GM19193 (cell line): ENCODE results near the gene PITPNM2.

Experiments
- POLR2A ChIP-seq: IDR thresholded peaks from 4 replicates; pipeline ENCODE4 v1.6.1; 2011; ENCODE audit not compliant: insufficient read depth, insufficient read length; ENCODE audit errors: extremely low read depth

Gene PITPNM2

GRCh38 chr12:123150744-123151456 lies at the start of gene PITPNM2:
TSS of gene PITPNM2 (minus strand) at chr12:123151090. CDS start at chr12:123034590, 116,500 bp downstream.
- no peak for TF ChIP-seq POLR2A

GRCh38 chr12:123200414-123200813 lies 49.5 kb upstream of the PITPNM2 start:
- TF ChIP-seq POLR2A = no peak

GRCh38 chr12:123199936-123200335 lies 49.0 kb upstream of the PITPNM2 start:
- TF ChIP-seq POLR2A = no peak

GRCh38 chr12:123187637-123188036 lies 36.7 kb upstream of the PITPNM2 start:
- TF ChIP-seq POLR2A = no peak

GRCh38 chr12:123180171-123180570 lies 29.3 kb upstream of the PITPNM2 start:
- TF ChIP-seq POLR2A = no peak

- TF ChIP-seq POLR2A = no peak
Measured at GRCh38 chr12:123171967-123172366, 21.1 kb upstream of the PITPNM2 start.

- TF ChIP-seq POLR2A = no peak
Measured at GRCh38 chr12:123167329-123167728, 16.4 kb upstream of the PITPNM2 start.

GRCh38 chr12:123165537-123165936 lies 14.6 kb upstream of the PITPNM2 start:
- no peak for TF ChIP-seq POLR2A

GRCh38 chr12:123164710-123165261 lies 13.9 kb upstream of the PITPNM2 start:
- no peak for TF ChIP-seq POLR2A

- no peak for TF ChIP-seq POLR2A
Measured at GRCh38 chr12:123164222-123164621, 13.3 kb upstream of the PITPNM2 start.

- TF ChIP-seq POLR2A = no peak
Measured at GRCh38 chr12:123163227-123163626, 12.3 kb upstream of the PITPNM2 start.

- no peak for TF ChIP-seq POLR2A
Measured at GRCh38 chr12:123160801-123161487, 10.1 kb upstream of the PITPNM2 start.

- TF ChIP-seq POLR2A = no peak
Measured at GRCh38 chr12:123153906-123154305, 3.0 kb upstream of the PITPNM2 start.

GRCh38 chr12:123152833-123153232 lies 1.9 kb upstream of the PITPNM2 start:
- TF ChIP-seq POLR2A = no peak

- peak; percentile 26 for TF ChIP-seq POLR2A
Measured at GRCh38 chr12:123151457-123152454, 866 bp upstream of the PITPNM2 start.
